ENCODE data around the gene PHF23. TPM values are rescaled to one million over a fixed set of nuclear protein-coding genes. Genes with fewer than 3 reads are reported as not detected.

The PHF23 gene
- total RNA-seq, 1 experiment from 2014 or later: 48.5 TPM

- TF ChIP-seq ZFX (IDR thresholded peaks at IDR 0.05): no peak
- no peak for TF ChIP-seq CTCF (IDR thresholded peaks at IDR 0.05 in 2 of 3, conservative IDR thresholded peaks at IDR 0.05 in 1 of 3; ENCODE audit: borderline replicate concordance in 1 of 3, insufficient read depth in 1 of 3, low read depth in 2 of 3, low read length in 2 of 3)
- no peak for TF ChIP-seq ZBTB33 (IDR thresholded peaks at IDR 0.05; ENCODE audit: extremely low read depth, insufficient replicate concordance, low read length)
- no peak for TF ChIP-seq JUND (IDR thresholded peaks at IDR 0.05)
- no peak for TF ChIP-seq CBX3 (IDR thresholded peaks at IDR 0.05; ENCODE audit: low read depth)
- no peak for TF ChIP-seq YY1 (IDR thresholded peaks at IDR 0.05; ENCODE audit: extremely low read depth, insufficient replicate concordance, low read depth, low read length)
- Histone ChIP-seq H3K9me2 (ENCODE audit: insufficient read depth) (no peaks in the 10 kb centered on the region), H3K27ac (ENCODE audit: low read depth, low read length) (no peak overlapping the region), H3K4me2 (ENCODE audit: low read length) (peak overlapping the region; percentile 64), H3K79me2 (ENCODE audit: insufficient read depth, low read length) (peaks cover 17% of the 10 kb centered on the region), H3K9ac (ENCODE audit: low read length) (peak overlapping the region; percentile 18), H4K20me1 (ENCODE audit: insufficient read depth) (no peaks in the 10 kb centered on the region), H3K36me3 (ENCODE audit: control insufficient read depth in 1 of 2, insufficient read depth in 2 of 2, low read length in 2 of 2) (peaks cover under 1 to 5% of the 10 kb centered on the region in 2 experiments; a peak in 3 of 4 replicates), H3K27me3 (ENCODE audit: insufficient read depth, low read length) (no peaks in the 10 kb centered on the region), H3K4me3 (replicated peaks in 1 of 2; ENCODE audit: low read depth in 1 of 2, low read length in 2 of 2) (peak overlapping the region; percentile 41 to 50), H3K4me1 (ENCODE audit: control insufficient read depth in 1 of 2, insufficient read depth in 2 of 2, low read length in 2 of 2) (peaks cover 14 to 68% of the 10 kb centered on the region in 2 experiments; a peak in 3 of 4 replicates), H2AFZ (ENCODE audit: low read depth, low read length, poor library complexity, severe bottlenecking) (no peak overlapping the region), H3K9me3 (ENCODE audit: control insufficient read depth in 1 of 2, insufficient read depth in 1 of 2, low read depth in 1 of 2, low read length in 2 of 2) (no peaks in the 10 kb centered on the region)
- DNase-seq (ENCODE audit: low read depth, low spot score): no peak
- RAD21 ChIA-PET (ENCODE audit: low non-redundant PET in 1 of 2, low total read pairs in 2 of 2, uncharacterized antibody in 2 of 2, unreplicated experiment in 2 of 2): no interaction called here
- CTCF ChIA-PET: interaction anchor here (2.7 kb wide), 1 partner anchor 171 kb away, joined by 19 read pairs; no protein-coding TSS in a partner anchor
- no peak for ATAC-seq
- intact Hi-C loops (cut with micrococcal nuclease): no loop called here
- POLR2A ChIA-PET: interaction anchor here (0.6 kb wide), 1 partner anchor 15 kb away, joined by 3 read pairs; no protein-coding TSS in a partner anchor
- TSS peak; percentile 19 for BruUV-seq (replicated peaks)
Observed at GRCh38 chr17:7216242-7217112, 22.8 kb downstream of the PHF23 start.

Measured in HCT116 (cell line).